Loucy (cell line): ENCODE data around the gene NRXN3.

Experiments
- H2AFZ ChIP-seq: fragments of 200-600 bp; sonication (generic); 2 replicates; pipeline ENCODE4 v1.6.0; 2016; ENCODE audit warnings: antibody characterized with exemption, mild to moderate bottlenecking, low read length, moderate library complexity
- H3F3A ChIP-seq: fragments of 200-600 bp; 2 replicates; pipeline ENCODE4 v1.6.0; 2016; ENCODE audit warnings: antibody characterized with exemption, low read depth, mild to moderate bottlenecking
- H3K27me3 ChIP-seq: fragments of 200-600 bp; sonication (generic); 2 replicates; pipeline ENCODE4 v1.6.1; 2014; ENCODE audit warnings: low read length, mild to moderate bottlenecking; ENCODE audit not compliant: insufficient read depth, poor library complexity, severe bottlenecking
- H3K36me3 ChIP-seq: fragments of 200-600 bp; sonication (generic); 2 replicates; pipeline ENCODE4 v1.6.1; 2016; ENCODE audit warnings: low read length; ENCODE audit not compliant: insufficient read depth
- H3K4me1 ChIP-seq: fragments of 200-600 bp; sonication (generic); 2 replicates; pipeline ENCODE4 v1.5.1; 2014; ENCODE audit warnings: low read length, mild to moderate bottlenecking; ENCODE audit not compliant: insufficient read depth, poor library complexity, severe bottlenecking
- H3K4me2 ChIP-seq: fragments of 200-600 bp; sonication (generic); 2 replicates; pipeline ENCODE4 v1.6.0; 2014; ENCODE audit warnings: antibody characterized with exemption, low read length, low read depth, mild to moderate bottlenecking; ENCODE audit not compliant: poor library complexity, severe bottlenecking
- H3K4me3 ChIP-seq: fragments of 200-600 bp; sonication (generic); 2 replicates; pipeline ENCODE4 v1.5.1; 2014; ENCODE audit warnings: low read length, mild to moderate bottlenecking, mixed read lengths; ENCODE audit not compliant: poor library complexity, severe bottlenecking
- H3K79me2 ChIP-seq: fragments of 200-600 bp; sonication (generic); 2 replicates; pipeline ENCODE4 v1.6.1; 2014; ENCODE audit warnings: low read length; ENCODE audit not compliant: insufficient read depth
- H3K9ac ChIP-seq: fragments of 200-600 bp; sonication (generic); 2 replicates; pipeline ENCODE4 v1.6.0; 2014; ENCODE audit warnings: mild to moderate bottlenecking, low read depth, low read length, moderate library complexity; ENCODE audit not compliant: poor library complexity, severe bottlenecking
- H3K9me2 ChIP-seq: fragments of 200-600 bp; sonication (generic); replicated peaks from 2 replicates; pipeline ENCODE4 v1.6.1; 2016; ENCODE audit warnings: low read depth, low read length, mixed read lengths
- H3K9me3 ChIP-seq: fragments of 200-600 bp; sonication (generic); 2 replicates; pipeline ENCODE4 v1.6.1; 2014; ENCODE audit warnings: mild to moderate bottlenecking, antibody characterized with exemption, low read length, low read depth; ENCODE audit not compliant: insufficient read depth
- H4K20me1 ChIP-seq: fragments of 200-600 bp; sonication (generic); 2 replicates; pipeline ENCODE4 v1.6.0; 2014; ENCODE audit warnings: antibody characterized with exemption, low read length, mild to moderate bottlenecking; ENCODE audit not compliant: insufficient read depth, poor library complexity, severe bottlenecking
- EZH2phosphoT487 ChIP-seq: fragments of 200-600 bp; IDR thresholded peaks from 2 replicates; pipeline ENCODE4 v1.6.1; 2018; ENCODE audit warnings: antibody characterized with exemption, mild to moderate bottlenecking, moderate library complexity, borderline replicate concordance
- TF ChIP-seq, protein P1 (sequence below): fragments of 200-600 bp; sonication (generic); conservative IDR thresholded peaks from 2 replicates; pipeline ENCODE4 v1.5.1; 2014; ENCODE audit warnings: mild to moderate bottlenecking, antibody characterized with exemption, low read length

NRXN3 gene

DNA sequence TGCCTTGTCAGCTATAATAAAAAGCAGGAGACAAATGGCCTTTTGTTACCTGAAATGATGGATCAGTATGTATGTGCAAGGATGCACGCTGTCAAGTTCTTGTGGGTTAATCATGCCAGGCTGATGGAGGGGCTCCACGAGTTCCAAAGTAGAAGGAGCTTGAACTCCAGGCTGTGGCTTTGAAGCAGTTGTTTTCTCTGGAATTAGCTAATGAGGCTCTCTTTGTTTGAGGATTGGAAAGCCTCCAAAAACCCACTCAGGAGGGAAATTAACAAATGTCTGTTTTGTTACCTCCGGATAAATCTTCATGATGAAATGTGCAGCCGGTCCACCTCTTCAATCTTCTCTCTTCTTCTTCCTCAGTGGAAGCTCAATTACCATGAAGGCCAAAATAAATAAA, 1435.7 kb downstream of the NRXN3 start:
- TF ChIP-seq EZH2phosphoT487, result no peak
- TF ChIP-seq, protein P1, sequence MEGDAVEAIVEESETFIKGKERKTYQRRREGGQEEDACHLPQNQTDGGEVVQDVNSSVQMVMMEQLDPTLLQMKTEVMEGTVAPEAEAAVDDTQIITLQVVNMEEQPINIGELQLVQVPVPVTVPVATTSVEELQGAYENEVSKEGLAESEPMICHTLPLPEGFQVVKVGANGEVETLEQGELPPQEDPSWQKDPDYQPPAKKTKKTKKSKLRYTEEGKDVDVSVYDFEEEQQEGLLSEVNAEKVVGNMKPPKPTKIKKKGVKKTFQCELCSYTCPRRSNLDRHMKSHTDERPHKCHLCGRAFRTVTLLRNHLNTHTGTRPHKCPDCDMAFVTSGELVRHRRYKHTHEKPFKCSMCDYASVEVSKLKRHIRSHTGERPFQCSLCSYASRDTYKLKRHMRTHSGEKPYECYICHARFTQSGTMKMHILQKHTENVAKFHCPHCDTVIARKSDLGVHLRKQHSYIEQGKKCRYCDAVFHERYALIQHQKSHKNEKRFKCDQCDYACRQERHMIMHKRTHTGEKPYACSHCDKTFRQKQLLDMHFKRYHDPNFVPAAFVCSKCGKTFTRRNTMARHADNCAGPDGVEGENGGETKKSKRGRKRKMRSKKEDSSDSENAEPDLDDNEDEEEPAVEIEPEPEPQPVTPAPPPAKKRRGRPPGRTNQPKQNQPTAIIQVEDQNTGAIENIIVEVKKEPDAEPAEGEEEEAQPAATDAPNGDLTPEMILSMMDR, result no peak
- Histone ChIP-seq H3K4me1 (no peaks in the 10 kb centered on the region), H3K9ac (no peak overlapping the region), H3K36me3 (no peaks in the 10 kb centered on the region), H3F3A (no peaks in the 10 kb centered on the region), H2AFZ (no peak overlapping the region), H3K4me3 (no peak overlapping the region), H4K20me1 (no peaks in the 10 kb centered on the region), H3K27me3 (no peaks in the 10 kb centered on the region), H3K79me2 (no peaks in the 10 kb centered on the region), H3K9me3 (no peaks in the 10 kb centered on the region), H3K4me2 (no peak overlapping the region), H3K9me2 (no peaks in the 10 kb centered on the region)

- Histone ChIP-seq H3K36me3 (no peaks in the 10 kb centered on the region), H3K4me2 (no peak overlapping the region), H4K20me1 (no peaks in the 10 kb centered on the region), H3K27me3 (no peaks in the 10 kb centered on the region), H3K9me3 (no peaks in the 10 kb centered on the region), H3K9ac (no peak overlapping the region), H3F3A (no peaks in the 10 kb centered on the region), H3K4me1 (peaks cover 7% of the 10 kb centered on the region), H2AFZ (no peak overlapping the region), H3K9me2 (no peaks in the 10 kb centered on the region), H3K4me3 (no peak overlapping the region), H3K79me2 (no peaks in the 10 kb centered on the region)
- no peak for TF ChIP-seq EZH2phosphoT487
- TF ChIP-seq, protein P1, result no peak
Observed at GRCh38 chr14:79608446-79608845, 1438.3 kb downstream of the NRXN3 start.

DNA sequence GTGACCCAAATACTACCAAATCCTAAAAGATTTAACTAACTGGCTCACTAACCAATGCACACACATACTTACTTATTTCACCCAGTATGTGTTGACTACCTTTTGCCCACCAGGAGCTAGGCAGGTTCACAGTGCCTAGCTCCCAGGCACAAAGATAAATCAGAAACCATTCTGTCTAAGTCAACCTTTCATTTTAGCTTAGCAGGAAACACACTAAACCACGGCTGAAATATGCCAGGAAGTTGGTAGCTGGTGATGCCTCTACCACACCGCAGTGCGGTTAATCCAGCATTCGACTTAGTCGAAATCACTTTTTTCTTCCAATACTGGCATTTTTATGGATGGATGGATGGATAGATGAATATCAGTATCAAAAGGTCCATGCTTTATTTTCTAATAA, 1443.5 kb downstream of the NRXN3 start:
- H3K79me2 ChIP-seq, result no peaks in the 10 kb centered on the region
- peaks cover 5% of the 10 kb centered on the region for H3K27me3 ChIP-seq
- H3K9me3 ChIP-seq, result no peaks in the 10 kb centered on the region
- no peak overlapping the region for H3K4me3 ChIP-seq
- peaks cover 17% of the 10 kb centered on the region for H3K4me1 ChIP-seq
- H3F3A ChIP-seq, result no peaks in the 10 kb centered on the region
- no peak overlapping the region for H3K9ac ChIP-seq
- H4K20me1 ChIP-seq, result no peaks in the 10 kb centered on the region
- peak overlapping the region; percentile 38 for H3K4me2 ChIP-seq
- no peaks in the 10 kb centered on the region for H3K36me3 ChIP-seq
- no peaks in the 10 kb centered on the region for H3K9me2 ChIP-seq
- H2AFZ ChIP-seq, result no peak overlapping the region
- TF ChIP-seq EZH2phosphoT487, result no peak
- TF ChIP-seq, protein P1, result no peak
